Mucosa of gallbladder (tissue), 1 donor: ENCODE measurements around the gene LEKR1. TPM values are rescaled to one million over a fixed set of nuclear protein-coding genes. Genes with fewer than 3 reads are reported as not detected.
"Not testable (repeated sequence)": the region's sequence is repeated elsewhere in the genome, so short reads cannot be mapped to it uniquely, and the experiment has no call there.

Experiments used
- DNase-seq: peaks from one replicate; pipeline ENCODE4 v3.0.0-alpha.2; 2020; ENCODE audit warnings: low spot score
- total RNA-seq: library from RNA; stranded (reverse); gene quantifications from one replicate; pipeline ENCODE4 v1.2.1, GENCODE V29; 2021
- donor health status: DM: no; HTN: no; CAD: no.

LEKR1 gene
- total RNA-seq: 2.2 TPM

- peak; percentile 85 for DNase-seq
These were observed at the start of gene LEKR1 for GRCh38 chr3:156826144-156826895. Gene LEKR1 (plus strand): TSS chr3:156826353. CDS start chr3:156829330, 2,977 bp downstream.

DNA sequence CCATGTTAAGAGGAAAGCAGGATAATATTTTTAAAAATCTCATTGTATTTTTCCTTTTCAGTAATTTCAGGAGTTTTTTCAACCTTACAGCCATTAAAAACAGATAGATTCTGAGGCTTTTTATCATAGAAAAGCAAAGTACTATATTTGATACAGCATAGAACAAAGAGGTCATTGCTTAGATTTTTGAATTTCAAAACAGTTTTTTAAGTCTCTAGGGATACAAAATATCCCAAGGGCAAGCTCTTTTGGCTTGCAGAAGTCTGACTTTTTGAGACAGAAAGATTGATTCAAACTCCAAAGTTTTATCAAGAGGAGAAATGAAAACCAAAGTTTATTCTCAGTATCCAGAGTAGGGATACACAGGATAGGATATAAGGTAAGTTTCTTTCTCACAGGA lies 49.3 kb upstream of the LEKR1 start:
- DNase-seq: no peak

DNA sequence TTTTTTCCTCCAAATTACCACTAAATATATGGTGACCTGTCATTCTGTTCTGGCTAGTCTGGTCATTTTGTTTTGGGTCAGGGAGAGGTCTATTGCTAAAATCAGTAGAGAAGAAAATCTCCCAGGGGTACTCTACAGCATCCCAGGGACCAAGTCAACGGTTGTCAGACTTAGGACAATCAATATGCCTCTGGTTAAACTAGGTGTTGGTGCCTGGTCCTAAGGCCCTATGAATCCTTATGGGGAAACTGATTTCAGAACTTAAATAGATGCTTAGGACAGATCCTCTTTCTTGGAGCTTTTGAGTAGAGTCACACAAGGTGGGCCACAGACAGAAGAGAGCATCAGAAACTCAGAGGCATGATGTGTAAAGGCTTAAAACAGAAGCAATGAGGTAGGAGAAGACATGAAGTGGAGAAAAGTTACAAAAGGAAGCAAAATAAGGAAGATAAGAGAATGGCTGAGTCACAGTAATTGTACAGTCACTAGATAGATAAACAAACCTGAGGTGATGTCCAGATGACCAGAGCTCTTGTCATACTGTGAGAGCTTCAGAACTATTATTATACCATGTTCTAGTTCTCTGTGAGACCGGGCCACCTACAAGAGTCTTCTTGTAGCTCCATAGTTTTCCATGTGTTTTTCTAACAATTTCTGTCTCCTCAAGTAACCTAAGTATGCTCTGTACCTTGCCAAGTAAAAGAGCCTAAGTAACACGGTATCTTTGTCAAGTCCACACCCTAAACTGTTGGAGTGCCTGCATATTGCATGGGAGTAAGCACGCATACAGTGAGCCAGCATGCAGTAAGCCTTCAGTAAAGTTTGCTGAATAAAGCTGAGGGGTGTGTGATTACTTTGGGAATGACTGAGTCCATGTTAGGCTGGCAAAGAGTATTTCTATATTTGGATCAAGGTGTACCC lies 44.6 kb upstream of the LEKR1 start:
- DNase-seq: no peak

- no peak for DNase-seq
These were observed 43.8 kb upstream of the LEKR1 start for GRCh38 chr3:156782319-156782718.

- DNase-seq: no peak
These were observed 43.2 kb upstream of the LEKR1 start for GRCh38 chr3:156782921-156783320.

DNA sequence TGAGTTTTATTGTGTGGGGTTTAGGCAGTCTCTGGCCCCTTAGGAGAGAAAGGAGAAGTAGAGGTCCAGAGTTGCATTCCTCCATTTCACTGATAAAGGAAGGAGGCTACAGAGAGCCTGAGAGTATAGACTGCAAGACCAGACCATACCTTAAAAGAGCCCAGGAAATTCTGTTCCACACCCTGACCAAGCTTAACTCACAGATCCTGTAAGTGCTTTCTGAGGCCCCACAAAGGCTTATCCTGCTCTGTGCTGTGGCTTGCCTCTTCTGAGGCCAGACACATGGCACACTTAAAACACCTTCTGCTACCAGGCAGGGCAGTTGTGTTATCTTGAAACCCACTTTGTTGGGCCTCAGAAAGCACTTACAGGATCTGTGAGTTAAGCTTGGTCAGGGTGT lies 39.2 kb upstream of the LEKR1 start:
- DNase-seq: no peak

GRCh38 chr3:156787926-156788663 lies 38.1 kb upstream of the LEKR1 start:
- no peak for DNase-seq

DNA sequence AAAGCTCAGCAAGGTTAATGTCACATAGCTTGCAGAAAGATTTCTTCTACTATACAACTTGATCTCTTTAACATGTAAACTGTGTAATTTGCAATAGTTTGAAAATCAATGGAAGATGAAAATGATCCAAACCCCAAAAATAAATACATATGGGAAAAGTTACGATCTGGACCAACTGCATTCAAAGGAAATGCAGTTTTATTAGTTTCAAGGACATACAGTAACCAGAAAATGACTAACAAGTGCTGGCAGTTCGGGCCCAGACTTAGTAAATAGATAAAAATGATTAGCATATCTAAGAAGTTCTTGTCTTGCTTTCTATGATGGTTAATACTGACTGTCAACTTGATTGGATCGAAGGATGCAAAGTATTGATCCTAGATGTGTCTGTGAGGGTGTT lies 37.3 kb upstream of the LEKR1 start:
- no peak for DNase-seq

- no peak for DNase-seq
These were observed 36.0 kb upstream of the LEKR1 start for GRCh38 chr3:156790156-156790555.

- DNase-seq: no peak
These were observed 34.0 kb upstream of the LEKR1 start for GRCh38 chr3:156792114-156792513.

- DNase-seq: no peak
These were observed 33.6 kb upstream of the LEKR1 start for GRCh38 chr3:156792536-156792935.

DNA sequence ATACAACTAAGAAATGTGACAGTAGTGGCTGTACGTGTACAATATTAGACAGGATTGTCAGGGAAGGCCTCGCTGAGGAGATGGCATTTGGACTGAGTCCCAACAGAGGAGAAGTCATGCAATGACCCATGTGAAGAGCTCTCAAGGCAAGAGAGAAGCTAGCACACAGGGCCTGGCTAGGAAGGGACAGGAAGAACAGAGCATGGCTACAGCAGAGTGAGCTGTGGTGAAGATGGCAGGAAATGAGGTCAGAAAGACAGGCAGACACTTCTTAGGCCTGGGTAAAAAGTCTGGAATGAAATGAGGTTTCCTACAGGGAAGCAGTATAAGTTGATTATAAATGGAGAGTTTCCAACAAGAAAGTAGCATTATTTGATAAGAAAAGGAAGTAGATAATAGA lies 33.2 kb upstream of the LEKR1 start:
- DNase-seq: no peak

DNA sequence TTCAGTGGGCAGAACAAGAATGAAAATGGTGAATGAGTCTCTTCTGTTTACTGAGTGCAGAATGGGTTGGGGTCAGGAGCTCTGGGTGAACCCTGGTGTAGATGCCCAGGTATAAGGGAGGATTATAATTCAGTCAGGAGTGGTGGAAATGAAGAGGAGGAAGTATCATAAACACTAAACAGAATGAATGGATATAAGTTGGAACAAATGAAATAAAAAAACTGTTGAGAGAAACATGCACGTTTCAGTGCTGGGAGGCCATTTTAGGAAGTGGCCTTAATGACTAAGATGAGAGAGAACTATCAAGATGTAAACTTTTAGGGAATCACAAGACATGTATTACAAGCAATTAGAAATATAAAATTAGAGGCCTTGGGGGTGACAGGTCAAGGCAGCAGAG lies 32.8 kb upstream of the LEKR1 start:
- no peak for DNase-seq

GRCh38 chr3:156793851-156794250 lies 32.3 kb upstream of the LEKR1 start:
- DNase-seq: no peak

GRCh38 chr3:156795890-156796481 lies 30.2 kb upstream of the LEKR1 start:
- DNase-seq: no peak

GRCh38 chr3:156797368-156797767 lies 28.8 kb upstream of the LEKR1 start:
- no peak for DNase-seq

GRCh38 chr3:156800287-156800686 lies 25.9 kb upstream of the LEKR1 start:
- DNase-seq: not testable (repeated sequence)

DNA sequence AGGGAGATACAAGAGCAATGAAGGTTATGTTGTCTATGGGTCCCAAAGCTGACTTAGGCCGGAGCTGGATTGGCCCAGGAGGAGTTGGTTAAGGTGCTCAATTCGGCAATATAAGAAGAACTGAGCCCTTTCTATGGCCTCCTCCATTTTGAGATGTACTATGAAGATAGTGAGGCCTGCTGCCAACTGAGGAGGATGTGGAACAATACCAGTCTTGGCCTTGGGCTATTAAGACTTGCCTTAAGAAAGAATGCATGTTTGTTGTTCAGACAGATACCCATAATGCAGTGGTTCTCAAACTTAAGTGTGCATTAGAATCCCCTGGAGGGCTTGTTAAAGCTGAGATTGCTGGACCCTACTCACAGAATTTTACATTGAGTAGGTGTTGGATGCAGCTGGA lies 24.4 kb upstream of the LEKR1 start:
- DNase-seq: no peak

DNA sequence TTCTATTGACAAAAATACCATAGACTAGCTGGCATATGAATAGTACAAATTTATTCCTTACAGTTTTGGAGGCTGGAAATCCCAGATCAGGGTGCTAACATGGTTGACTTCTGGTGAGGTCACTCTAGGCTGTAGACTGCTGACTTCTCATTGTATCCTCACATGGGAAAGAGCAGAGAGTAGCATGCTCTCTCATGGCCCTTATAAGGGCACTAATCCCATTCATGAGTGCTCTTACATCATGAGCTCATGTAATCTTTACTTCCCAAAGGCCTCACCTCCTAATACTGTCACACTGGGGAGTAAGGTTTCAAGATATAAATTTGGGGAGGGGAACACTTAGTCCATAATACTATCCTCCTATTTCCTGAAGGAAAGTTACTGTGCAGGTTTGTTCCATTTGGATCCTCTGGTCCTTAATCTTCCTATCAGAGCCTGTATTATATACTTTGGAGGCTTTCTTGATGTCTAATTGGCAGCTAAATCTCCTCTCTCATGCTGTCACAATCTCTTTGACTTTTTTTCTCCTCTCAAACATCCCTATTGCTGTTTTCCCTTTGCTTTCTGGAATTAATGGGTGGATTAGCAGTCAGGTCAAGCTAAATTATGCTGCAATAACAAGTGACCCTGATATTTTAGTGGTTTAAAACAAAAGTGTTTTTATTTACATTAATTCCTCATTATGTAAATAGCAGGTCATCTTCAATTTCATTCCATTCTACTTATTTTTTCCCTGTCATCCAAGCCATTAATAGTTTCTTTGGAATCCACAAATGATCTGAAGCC lies 23.1 kb upstream of the LEKR1 start:
- DNase-seq: no peak

GRCh38 chr3:156803952-156804741 lies 22.0 kb upstream of the LEKR1 start:
- DNase-seq: no peak
